ENCODE results near the gene RECQL5.

- TF ChIP-seq CTCF (conservative IDR thresholded peaks at IDR 0.05; ENCODE audit: low read length) (no peak), EZH2phosphoT487 (IDR thresholded peaks at IDR 0.05; ENCODE audit: borderline replicate concordance, low read depth, low read length) (no peak)
These were observed 31.2 kb downstream of the RECQL5 start for GRCh38 chr17:75635610-75636202.
